Fibroblast of pulmonary artery (primary cell): Measurements from ENCODE around the gene GUCY1B1.
A peak's percentile ranks its signal among the peaks of the same experiment; 100 is the strongest.
"Not testable (repeated sequence)": the region's sequence is repeated elsewhere in the genome, so short reads cannot be mapped to it uniquely, and the experiment has no call there.

Source experiments
- DNase-seq: peaks from one replicate; pipeline ENCODE4 v3.0.0-alpha.2; 2010; ENCODE audit warnings: low read depth
- H3K4me3 ChIP-seq: replicated peaks from 2 replicates; pipeline ENCODE4 v1.5.1; 2011; ENCODE audit warnings: low read depth, mild to moderate bottlenecking, control low read depth, low read length, moderate library complexity
- TF ChIP-seq, protein P1 (sequence below): IDR thresholded peaks from 2 replicates; pipeline ENCODE4 v1.5.1; 2011; ENCODE audit warnings: mild to moderate bottlenecking, control low read depth, low read length, inconsistent platforms; ENCODE audit errors: missing control alignments

GUCY1B1 gene

DNA sequence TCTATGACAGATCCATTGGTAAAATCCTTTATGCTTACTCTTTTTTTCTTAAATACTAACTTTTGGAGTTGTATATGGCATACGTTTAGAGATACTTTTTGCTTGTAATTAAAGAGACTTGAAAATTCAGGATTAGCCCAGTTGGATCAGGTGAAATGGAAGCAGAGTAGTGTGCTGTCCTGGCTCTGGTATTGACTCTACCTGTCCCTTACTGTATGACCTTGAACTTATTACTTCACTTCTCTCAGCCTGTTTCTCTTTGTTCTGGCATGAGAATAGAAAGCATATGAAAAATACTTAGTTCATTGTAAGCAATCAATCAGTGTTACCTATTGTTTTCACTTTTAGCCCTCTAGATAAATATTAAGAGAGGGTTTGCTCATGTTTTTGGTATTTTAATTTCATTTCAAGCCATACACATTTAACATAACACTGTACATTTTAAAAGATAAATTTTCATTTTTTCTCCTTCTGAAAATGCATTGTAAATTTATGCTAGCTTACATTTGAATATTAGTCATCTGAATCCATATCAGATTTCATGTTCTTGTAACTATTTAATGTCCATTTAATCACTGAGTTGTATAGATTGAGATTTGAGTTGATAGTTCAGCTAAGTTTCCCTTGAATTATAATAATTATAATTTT lies 35.9 kb downstream of the GUCY1B1 start:
- no peak for DNase-seq
- TF ChIP-seq, protein P1, sequence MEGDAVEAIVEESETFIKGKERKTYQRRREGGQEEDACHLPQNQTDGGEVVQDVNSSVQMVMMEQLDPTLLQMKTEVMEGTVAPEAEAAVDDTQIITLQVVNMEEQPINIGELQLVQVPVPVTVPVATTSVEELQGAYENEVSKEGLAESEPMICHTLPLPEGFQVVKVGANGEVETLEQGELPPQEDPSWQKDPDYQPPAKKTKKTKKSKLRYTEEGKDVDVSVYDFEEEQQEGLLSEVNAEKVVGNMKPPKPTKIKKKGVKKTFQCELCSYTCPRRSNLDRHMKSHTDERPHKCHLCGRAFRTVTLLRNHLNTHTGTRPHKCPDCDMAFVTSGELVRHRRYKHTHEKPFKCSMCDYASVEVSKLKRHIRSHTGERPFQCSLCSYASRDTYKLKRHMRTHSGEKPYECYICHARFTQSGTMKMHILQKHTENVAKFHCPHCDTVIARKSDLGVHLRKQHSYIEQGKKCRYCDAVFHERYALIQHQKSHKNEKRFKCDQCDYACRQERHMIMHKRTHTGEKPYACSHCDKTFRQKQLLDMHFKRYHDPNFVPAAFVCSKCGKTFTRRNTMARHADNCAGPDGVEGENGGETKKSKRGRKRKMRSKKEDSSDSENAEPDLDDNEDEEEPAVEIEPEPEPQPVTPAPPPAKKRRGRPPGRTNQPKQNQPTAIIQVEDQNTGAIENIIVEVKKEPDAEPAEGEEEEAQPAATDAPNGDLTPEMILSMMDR = no peak
- no peak overlapping the region for H3K4me3 ChIP-seq

DNA sequence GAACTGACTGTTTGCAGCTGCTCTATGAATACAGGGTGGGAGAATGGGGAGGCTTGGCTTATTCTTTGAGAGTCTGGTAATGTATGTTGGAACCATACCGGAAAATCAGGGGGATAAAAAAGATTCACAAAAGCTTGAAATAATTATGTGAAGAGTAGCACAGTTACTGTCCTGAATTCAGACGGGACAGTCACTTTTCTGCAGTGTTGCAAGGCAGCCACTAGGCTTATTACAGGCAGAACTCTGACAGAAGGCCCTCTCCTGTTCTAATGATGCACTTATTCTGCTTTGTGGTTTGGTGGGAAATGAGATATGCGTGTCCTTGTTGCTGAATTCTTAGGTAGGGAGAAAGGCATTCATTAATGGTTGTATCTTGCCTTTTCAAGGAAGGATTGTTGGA lies 37.2 kb downstream of the GUCY1B1 start:
- DNase-seq = peak; percentile 31
- TF ChIP-seq, protein P1 = peak; percentile 59
- no peak overlapping the region for H3K4me3 ChIP-seq

DNA sequence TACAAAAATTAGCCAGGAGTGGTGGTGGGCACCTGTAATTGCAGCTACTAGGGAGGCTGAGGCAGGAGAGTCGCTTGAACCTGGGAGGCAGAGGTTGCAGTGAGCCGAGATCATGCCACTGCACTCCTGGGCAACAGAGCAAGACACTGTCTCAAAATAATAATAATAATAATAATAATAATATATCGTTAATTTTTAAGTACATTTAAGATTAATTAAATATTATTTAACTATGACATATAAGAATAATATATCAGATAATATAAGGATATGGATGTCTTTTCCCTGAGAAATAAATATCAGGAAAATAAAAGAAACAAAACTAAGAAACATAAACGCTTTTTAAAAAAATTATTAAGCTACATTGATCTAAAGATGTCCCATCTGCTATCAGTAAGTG lies 38.8 kb downstream of the GUCY1B1 start:
- DNase-seq, H3K4me3 ChIP-seq: not testable (repeated sequence)

DNA sequence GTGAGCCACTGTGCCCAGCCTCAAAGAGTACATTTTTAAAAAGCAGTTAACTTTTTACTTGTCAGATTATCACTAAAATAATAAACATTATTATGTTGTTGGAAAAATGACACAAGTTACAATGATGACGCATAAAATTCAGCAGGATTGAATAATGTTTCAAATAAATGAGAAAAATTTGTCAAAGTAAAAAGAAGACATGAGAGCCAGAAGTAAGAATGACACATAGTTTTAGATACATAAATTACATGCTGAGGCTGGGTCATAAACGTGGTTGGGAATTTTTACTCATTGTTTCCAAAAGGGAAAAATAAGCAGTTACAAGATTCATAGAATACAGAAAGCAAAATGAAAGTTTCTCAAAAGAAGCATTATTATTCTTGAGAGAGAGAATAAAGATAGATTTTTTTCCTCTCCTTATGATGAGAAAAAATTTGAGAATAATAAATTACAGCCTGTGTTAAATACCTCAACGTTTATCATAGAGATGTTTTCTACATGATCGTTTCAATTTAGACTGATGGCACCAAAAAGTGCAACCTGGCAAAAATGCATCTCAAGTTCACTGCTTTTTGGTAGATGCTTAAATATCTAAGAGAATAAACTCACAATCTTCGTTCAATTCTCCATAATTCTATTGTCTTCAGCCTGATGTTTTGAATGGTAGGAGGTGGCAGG lies 40.4 kb downstream of the GUCY1B1 start:
- TF ChIP-seq, protein P1 = no peak
- no peak for DNase-seq
- no peak overlapping the region for H3K4me3 ChIP-seq

DNA sequence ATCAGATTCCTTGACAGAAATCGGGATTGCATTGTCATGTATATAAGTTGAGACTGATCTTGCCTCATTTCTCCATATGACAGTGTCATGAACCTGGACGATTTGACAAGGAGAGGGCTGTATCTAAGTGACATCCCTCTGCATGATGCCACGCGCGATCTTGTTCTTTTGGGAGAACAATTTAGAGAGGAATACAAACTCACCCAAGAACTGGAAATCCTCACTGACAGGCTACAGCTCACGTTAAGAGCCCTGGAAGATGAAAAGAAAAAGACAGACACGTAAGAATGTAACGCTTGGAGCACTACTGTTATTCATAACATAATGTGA lies 40.9 kb downstream of the GUCY1B1 start:
- DNase-seq = no peak
- H3K4me3 ChIP-seq = no peak overlapping the region
- TF ChIP-seq, protein P1 = no peak

DNA sequence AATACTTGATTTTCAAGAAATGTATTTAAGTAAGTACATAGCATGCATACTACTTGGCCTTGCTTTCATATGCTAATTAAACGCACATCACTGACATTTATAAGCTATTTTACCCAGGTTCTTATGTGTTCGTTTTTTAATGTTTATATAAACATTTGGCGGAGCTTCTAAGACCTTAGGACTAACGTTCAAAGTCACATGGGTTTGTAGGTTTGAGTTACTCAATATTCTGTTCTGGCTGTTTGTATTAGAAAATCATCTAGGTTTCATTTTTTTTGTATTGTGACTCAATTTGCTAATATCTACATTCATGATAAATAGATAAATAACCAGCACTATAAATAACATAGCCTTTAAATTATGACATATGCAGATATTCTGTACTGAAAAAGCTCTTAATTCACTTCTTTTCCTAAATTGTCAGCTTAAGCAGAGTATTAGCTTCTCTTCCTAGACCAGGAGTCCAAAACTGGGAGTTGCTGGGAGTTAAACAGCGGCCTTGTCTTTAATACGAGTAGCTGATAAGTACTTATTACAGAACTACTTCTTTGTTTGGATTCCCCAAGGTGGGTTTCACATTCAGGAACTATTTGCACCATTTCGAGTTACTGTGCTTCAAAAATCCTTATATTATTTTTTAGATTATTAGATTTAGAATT lies 42.0 kb downstream of the GUCY1B1 start:
- DNase-seq = no peak
- no peak overlapping the region for H3K4me3 ChIP-seq
- TF ChIP-seq, protein P1 = no peak

DNA sequence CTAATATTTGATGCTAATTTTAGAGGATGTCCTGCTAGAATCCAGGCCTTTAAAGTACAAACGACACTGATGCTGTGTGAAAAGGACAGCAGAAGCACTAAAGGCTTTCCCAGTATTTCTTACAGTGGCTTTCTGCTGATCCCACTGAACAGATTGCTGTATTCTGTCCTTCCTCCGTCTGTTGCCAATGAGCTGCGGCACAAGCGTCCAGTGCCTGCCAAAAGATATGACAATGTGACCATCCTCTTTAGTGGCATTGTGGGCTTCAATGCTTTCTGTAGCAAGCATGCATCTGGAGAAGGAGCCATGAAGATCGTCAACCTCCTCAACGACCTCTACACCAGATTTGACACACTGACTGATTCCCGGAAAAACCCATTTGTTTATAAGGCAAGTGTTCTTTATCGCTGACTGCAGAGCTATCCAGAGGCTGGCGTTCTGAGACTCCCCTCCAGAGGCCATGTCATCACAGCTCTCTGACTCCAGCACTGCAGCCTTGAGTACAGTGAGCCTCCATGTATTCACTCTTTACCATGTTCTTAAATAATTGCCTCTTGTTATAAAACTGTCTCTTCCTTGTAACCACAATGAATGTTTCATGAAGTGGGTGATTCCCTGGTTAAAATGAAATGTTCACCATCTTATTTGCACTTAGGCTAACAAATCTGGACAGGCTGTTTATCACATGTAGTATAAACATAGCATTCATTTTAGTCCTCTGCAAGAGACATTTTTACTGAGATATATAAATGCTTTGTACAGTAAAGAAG lies 43.6 kb downstream of the GUCY1B1 start:
- no peak overlapping the region for H3K4me3 ChIP-seq
- DNase-seq = no peak
- TF ChIP-seq, protein P1 = no peak
